Cortex of kidney (tissue), 1 donor: ENCODE measurements around the gene PRMT7.

Experiments used
- DNase-seq: peaks from one replicate; lab custom pipeline; 2025; lab: John Stamatoyannopoulos, UW

Gene PRMT7

GRCh38 chr16:68396481-68396880 lies 85.7 kb downstream of the PRMT7 start:
- no peak for DNase-seq

GRCh38 chr16:68397710-68398201 lies 86.9 kb downstream of the PRMT7 start:
- DNase-seq = no peak

GRCh38 chr16:68399456-68399855 lies 88.6 kb downstream of the PRMT7 start:
- DNase-seq = no peak

- DNase-seq = no peak
These were observed 89.5 kb downstream of the PRMT7 start for GRCh38 chr16:68400083-68400923.

- DNase-seq = no peak
These were observed 90.2 kb downstream of the PRMT7 start for GRCh38 chr16:68400924-68401460.

GRCh38 chr16:68401871-68402747 lies 91.3 kb downstream of the PRMT7 start:
- DNase-seq = no peak

- DNase-seq = no peak
These were observed 91.9 kb downstream of the PRMT7 start for GRCh38 chr16:68402748-68403040.

- no peak for DNase-seq
These were observed 92.4 kb downstream of the PRMT7 start for GRCh38 chr16:68403177-68403576.

- no peak for DNase-seq
These were observed 92.9 kb downstream of the PRMT7 start for GRCh38 chr16:68403704-68404103.

- no peak for DNase-seq
These were observed 94.0 kb downstream of the PRMT7 start for GRCh38 chr16:68404736-68405345.

- DNase-seq = no peak
These were observed 95.8 kb downstream of the PRMT7 start for GRCh38 chr16:68406458-68407152.
